Measurements from ENCODE around the gene ANXA5.

The ANXA5 gene

DNA sequence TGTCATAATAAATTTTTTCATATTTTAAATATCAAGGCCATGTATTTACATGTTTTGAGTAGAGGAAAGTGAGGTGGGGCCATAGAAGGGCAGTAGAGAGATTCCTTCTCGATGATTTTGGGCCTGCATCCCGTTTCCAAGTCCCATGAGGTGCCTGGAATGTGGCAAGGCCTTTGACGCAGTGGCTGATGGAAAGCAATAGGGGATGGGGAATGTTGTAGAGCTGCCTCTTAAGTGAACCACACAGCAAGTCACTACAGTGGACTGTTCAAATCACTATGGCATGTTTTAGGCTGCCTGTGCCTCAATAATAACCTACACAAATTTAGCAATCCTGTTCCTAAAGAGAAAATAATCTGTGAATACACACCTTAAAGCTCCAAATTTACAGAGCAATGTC, 48.3 kb downstream of the ANXA5 start:
- no peak for DNase-seq (ENCODE audit: low read depth, low spot score)
- H3K4me3 ChIP-seq (ENCODE audit: low read depth, low read length), result no peak overlapping the region
- in situ Hi-C loops (cut with HindIII; ENCODE audit: low sequenced_read_pairs), result no loop called here
- TF ChIP-seq, protein P1, sequence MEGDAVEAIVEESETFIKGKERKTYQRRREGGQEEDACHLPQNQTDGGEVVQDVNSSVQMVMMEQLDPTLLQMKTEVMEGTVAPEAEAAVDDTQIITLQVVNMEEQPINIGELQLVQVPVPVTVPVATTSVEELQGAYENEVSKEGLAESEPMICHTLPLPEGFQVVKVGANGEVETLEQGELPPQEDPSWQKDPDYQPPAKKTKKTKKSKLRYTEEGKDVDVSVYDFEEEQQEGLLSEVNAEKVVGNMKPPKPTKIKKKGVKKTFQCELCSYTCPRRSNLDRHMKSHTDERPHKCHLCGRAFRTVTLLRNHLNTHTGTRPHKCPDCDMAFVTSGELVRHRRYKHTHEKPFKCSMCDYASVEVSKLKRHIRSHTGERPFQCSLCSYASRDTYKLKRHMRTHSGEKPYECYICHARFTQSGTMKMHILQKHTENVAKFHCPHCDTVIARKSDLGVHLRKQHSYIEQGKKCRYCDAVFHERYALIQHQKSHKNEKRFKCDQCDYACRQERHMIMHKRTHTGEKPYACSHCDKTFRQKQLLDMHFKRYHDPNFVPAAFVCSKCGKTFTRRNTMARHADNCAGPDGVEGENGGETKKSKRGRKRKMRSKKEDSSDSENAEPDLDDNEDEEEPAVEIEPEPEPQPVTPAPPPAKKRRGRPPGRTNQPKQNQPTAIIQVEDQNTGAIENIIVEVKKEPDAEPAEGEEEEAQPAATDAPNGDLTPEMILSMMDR (IDR thresholded peaks at IDR 0.05; ENCODE audit: low read depth, low read length), result no peak

DNA sequence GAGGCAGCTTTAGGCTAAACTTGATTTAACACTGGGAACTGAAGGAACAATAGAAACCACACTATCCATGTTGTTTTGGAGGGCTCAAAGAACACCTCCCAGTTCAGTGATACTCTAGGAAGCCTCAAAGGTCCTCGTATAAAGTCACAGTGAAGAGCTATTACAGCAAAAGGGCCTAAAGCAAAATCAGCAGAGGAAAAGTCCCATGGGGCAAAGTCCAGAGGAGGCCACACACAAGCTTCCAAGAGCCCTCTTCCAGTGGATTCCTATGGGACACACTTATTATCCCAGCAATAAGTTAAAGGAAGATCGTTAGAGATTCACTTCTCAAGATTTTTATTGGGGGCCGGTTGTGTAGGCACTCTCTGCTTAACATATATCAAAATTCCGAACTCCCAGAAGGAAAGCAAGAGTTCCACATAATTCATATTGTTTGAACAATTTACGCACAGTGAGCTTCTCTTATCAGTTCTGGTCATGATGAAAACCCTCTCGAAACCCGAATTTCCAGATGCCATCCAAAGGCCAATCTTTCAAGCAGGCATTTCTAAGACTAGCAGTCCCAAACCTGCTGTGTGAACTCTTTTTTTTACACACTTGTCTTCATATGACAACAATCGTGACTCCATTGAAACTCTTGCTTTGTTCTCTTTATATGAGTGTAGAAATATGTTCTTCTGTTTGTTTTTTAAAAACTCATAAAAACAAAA, 53.7 kb downstream of the ANXA5 start:
- in situ Hi-C loops (cut with HindIII; ENCODE audit: low sequenced_read_pairs), result no loop called here
- DNase-seq (ENCODE audit: low read depth, low spot score), result no peak
- TF ChIP-seq, protein P1 (IDR thresholded peaks at IDR 0.05; ENCODE audit: low read depth, low read length), result no peak
- H3K4me3 ChIP-seq (ENCODE audit: low read depth, low read length), result no peak overlapping the region

DNA sequence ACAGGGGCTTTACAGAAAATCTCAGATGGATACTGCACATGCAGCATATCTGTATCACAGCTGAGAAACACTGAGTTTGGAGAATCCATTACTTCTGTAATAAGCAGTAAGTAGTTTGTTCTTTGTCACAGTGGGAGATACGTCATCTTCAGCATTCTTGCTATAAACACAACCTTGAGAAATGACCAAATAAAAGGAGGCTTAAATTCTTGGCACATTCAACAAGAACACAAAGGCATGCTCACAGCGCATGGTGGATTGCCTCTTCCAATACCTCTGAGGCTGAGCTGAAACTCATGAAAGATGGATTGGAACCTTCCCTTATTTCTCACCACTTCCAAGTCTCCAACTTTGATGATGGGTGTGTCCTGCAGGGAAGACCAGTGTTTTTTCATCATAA, 54.5 kb downstream of the ANXA5 start:
- no peak overlapping the region for H3K4me3 ChIP-seq (ENCODE audit: low read depth, low read length)
- TF ChIP-seq, protein P1 (IDR thresholded peaks at IDR 0.05; ENCODE audit: low read depth, low read length), result no peak
- in situ Hi-C loops (cut with HindIII; ENCODE audit: low sequenced_read_pairs), result no loop called here
- DNase-seq (ENCODE audit: low read depth, low spot score), result no peak

DNA sequence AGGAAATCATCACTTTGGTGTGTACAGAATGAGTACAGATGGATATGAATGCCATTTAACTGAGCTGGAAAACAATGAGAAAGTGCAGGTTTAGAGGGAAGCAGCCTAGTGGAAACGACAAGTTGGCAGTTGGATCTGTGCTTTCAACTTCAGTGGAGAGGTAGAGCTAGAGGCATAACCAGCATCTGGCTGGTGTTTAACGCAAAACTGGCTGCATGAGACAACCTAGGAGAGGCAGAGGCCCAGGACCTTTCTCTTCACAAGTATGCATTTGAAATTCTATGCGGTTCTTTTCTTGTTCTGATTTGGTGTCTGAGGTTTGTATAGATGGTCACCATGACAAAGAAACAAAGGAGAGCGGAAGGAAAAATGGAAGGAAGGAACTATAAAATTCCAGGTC, 63.1 kb downstream of the ANXA5 start:
- TF ChIP-seq, protein P1 (IDR thresholded peaks at IDR 0.05; ENCODE audit: low read depth, low read length), result no peak
- in situ Hi-C loops (cut with HindIII; ENCODE audit: low sequenced_read_pairs), result no loop called here
- DNase-seq (ENCODE audit: low read depth, low spot score), result peak; percentile 6
- H3K4me3 ChIP-seq (ENCODE audit: low read depth, low read length), result no peak overlapping the region

DNA sequence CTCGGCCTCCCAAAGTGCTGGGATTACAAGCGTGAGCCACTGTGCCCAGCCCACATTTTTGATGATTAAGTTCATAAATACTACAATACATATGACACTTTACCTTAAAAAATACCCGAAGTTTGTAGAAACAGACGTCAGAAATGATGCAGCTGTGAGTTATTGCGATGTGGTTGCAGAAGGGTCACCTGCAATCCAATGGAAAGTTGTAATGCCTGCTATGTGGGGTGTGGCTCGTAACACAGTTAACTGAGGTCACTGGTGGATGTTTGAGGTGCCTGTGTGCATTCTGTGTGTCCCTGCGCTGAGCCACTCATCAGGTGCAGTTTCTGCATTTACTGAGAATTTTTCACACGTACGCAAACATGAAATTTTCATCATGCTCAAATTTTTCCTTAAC, 64.1 kb downstream of the ANXA5 start:
- DNase-seq (ENCODE audit: low read depth, low spot score), result no peak
- H3K4me3 ChIP-seq (ENCODE audit: low read depth, low read length), result no peak overlapping the region
- TF ChIP-seq, protein P1 (IDR thresholded peaks at IDR 0.05; ENCODE audit: low read depth, low read length), result no peak
- in situ Hi-C loops (cut with HindIII; ENCODE audit: low sequenced_read_pairs), result no loop called here
